GM12873 (cell line): ENCODE measurements around the gene SLCO3A1.

Experiments used
- CTCF ChIP-seq: IDR thresholded peaks from 2 replicates; pipeline ENCODE4 v1.5.1; 2012; ENCODE audit warnings: low read depth, mild to moderate bottlenecking, moderate library complexity, low read length, control low read depth; ENCODE audit not compliant: insufficient read depth; ENCODE audit errors: missing control alignments

The SLCO3A1 gene

GRCh38 chr15:91890614-91891013 lies 37.1 kb downstream of the SLCO3A1 start:
- TF ChIP-seq CTCF, result no peak

GRCh38 chr15:91891101-91891500 lies 37.6 kb downstream of the SLCO3A1 start:
- TF ChIP-seq CTCF, result no peak

- TF ChIP-seq CTCF, result no peak
These were observed 38.4 kb downstream of the SLCO3A1 start for GRCh38 chr15:91891788-91892345.

GRCh38 chr15:91892436-91892835 lies 38.9 kb downstream of the SLCO3A1 start:
- TF ChIP-seq CTCF, result no peak

- TF ChIP-seq CTCF, result no peak
These were observed 41.1 kb downstream of the SLCO3A1 start for GRCh38 chr15:91894606-91895005.

- no peak for TF ChIP-seq CTCF
These were observed 41.5 kb downstream of the SLCO3A1 start for GRCh38 chr15:91895051-91895450.

GRCh38 chr15:91896341-91897055 lies 43.0 kb downstream of the SLCO3A1 start:
- no peak for TF ChIP-seq CTCF
